Urothelium cell line (cell line): Measurements from ENCODE around the gene PPP2R5E.
"Not testable (repeated sequence)": the region's sequence is repeated elsewhere in the genome, so short reads cannot be mapped to it uniquely, and the experiment has no call there.

Source experiments
- DNase-seq: peaks from one replicate; pipeline ENCODE4 v3.0.0; 2011; ENCODE audit warnings: low spot score, mixed read lengths
- FAIRE-seq: peaks from 2 replicates; lab custom pipeline; 2011; peaks lifted over from hg19 to GRCh38; lab: Jason Lieb, UNC

PPP2R5E gene

GRCh38 chr14:63543000-63543825 lies at the start of gene PPP2R5E:
PPP2R5E (minus strand) TSS chr14:63543377; CDS start chr14:63539685, 3,692 bp downstream.
- DNase-seq (peak; percentile 100), FAIRE-seq (peak; percentile 97)

GRCh38 chr14:63583046-63583445 lies 39.9 kb upstream of the PPP2R5E start:
- DNase-seq, FAIRE-seq: not testable (repeated sequence)

- DNase-seq = no peak
- FAIRE-seq = no peak
Measured at GRCh38 chr14:63581491-63581890, 38.3 kb upstream of the PPP2R5E start.

GRCh38 chr14:63578300-63578699 lies 35.1 kb upstream of the PPP2R5E start:
- no peak for DNase-seq
- FAIRE-seq = no peak

DNA sequence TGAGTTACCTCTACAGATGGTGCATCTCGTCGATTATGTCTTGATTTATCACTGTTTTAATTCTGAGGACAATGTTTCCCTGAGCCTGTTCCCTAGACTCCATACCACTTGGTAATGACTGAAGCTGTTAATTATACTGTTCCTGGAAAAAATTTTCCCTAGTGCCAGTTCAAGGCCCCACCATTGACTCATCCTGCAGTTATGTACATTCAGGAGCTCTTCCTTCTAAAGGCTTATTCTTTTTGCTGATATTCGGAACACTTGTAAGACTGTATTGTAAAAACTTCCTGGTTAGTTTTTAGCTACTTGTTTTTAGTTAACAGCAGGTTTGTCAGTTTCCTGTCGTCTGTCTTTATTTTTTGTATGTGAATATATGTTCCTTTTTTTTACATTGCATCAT lies 30.4 kb upstream of the PPP2R5E start:
- peak; percentile 35 for DNase-seq
- no peak for FAIRE-seq

GRCh38 chr14:63565448-63565847 lies 22.3 kb upstream of the PPP2R5E start:
- no peak for DNase-seq
- no peak for FAIRE-seq

DNA sequence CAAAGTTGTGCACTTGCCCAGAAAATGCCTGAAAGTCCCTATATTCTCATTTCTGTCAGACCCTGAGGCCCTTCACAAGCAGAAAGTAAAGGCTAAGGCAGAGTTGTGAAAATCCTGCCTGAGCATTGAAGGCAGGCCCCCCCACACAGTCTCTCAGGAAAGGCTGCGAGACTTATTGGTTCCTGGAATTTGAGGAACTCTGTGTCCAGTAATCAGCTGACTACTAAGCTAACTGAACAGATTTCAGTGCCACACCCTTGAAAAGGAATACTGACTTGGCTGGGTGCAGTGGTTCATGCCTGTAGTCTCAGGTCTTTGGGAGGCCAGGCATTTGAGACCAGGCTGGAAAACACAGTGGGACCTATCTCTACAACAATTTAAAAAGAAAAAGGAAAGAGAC lies 21.1 kb upstream of the PPP2R5E start:
- DNase-seq = no peak

DNA sequence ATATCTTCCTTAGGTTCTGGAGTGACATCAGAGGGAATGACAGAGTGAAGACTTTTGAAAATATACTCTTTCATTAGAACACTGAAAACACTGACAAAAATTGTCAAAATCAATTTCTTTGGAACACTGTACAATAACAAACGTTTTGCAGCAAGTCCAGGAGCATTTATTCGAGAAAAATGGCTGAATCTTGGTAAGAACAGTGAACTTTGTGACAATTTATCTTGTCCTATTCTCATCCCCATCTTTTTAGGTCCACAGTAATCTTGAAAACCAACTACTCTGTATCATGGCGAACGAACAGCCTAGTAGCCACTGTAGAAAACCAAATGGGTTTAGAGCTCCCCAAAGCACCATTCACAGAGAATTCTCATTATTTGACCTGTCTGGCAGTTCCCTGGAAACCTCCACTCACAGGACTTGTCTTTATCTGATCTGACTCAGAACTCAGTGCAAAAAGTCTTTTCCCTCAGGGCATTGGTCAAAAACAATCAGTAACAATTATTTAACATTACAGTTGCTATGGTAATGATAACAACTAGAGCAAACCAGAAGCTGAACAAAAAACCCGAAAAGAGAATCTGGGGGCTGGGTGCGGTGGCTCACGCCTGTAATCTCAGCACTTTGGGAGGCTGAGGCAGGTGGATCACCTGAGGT lies 20.3 kb upstream of the PPP2R5E start:
- DNase-seq = no peak
- FAIRE-seq = no peak

More for the DNA sequence above, 21.1 kb upstream of the PPP2R5E start:
- peak; percentile 46 for FAIRE-seq

DNA sequence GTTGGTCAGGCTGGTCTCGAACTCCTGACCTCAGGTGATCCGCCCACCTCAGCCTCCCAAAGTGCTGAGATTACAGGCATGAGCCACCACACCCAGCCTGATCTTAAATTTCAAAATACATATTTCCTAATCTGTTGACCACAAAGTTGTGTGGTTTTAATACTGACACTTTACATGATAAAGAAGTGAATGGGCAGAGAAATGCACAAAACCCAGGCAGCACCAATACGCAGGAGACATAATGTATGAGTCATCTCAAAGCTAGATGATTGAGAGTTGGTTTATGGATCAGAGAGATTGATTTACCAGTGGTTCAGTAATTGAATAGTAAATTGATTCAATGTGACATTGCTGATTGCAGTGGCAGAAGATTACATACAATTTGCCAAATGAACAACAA lies 19.2 kb upstream of the PPP2R5E start:
- FAIRE-seq (no peak), DNase-seq (no peak)

DNA sequence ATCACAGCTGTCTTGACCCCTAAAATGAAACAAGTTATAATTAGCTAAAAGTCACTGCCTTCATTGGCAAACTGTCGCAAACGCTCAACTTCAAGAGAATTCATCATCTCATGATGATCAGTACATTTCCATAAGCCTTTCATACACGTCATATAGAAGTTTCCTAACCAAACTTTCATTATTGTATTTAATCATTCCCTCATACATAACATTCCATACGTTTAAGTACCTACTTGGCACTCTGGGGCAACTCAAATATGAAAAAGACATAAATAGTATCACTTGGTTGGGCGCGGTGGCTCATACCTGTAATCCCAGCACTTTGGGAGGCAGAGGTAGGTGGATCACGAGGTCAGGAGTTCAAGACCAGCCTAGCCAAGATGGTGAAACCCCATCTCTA lies 12.4 kb upstream of the PPP2R5E start:
- DNase-seq = no peak
- no peak for FAIRE-seq

DNA sequence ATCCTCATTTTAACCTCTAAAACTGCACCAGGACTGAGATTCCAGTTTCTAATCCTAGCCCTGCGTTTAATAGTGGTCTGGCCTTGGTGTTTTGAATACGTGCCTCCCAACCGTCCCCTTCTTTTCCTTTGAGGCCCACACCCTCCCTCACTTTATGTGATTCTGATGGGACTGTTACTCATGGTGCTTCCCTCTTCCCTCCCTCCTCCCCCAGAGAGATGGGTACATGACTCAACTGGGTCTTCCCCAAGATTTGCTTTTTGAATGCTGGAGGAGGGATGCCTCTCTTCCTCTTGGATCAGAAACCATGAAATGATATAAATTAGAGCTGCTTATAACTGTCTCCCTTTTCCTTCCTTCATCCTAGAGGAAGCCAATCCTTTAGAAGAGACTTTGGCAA lies 8.2 kb upstream of the PPP2R5E start:
- DNase-seq (peak; percentile 54), FAIRE-seq (no peak)

DNA sequence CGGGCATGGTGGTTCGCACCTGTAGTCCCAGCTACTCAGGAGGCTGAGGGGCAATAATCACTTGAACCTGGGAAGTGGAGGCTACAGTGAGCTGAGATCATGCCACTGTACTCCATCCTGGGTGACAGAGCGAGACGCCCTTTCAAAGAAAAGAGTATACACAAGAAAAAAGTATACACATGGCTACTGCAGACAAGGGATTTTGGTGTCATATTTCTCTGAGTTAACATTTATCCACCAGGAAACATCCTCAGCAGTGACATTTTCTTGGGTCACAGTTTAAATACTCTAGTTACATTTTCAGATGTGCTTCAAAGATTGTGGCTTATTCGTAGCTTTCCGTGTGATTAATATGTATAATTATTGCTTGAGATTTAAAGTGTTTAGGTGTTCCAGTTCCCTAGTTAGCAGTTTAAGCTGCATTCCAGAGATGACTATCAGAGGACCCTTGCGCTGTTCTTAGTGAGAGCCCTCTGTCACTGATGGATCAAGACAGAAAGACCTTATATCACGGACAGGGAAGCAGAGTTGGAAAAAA lies 4.7 kb upstream of the PPP2R5E start:
- FAIRE-seq (no peak), DNase-seq (no peak)

DNA sequence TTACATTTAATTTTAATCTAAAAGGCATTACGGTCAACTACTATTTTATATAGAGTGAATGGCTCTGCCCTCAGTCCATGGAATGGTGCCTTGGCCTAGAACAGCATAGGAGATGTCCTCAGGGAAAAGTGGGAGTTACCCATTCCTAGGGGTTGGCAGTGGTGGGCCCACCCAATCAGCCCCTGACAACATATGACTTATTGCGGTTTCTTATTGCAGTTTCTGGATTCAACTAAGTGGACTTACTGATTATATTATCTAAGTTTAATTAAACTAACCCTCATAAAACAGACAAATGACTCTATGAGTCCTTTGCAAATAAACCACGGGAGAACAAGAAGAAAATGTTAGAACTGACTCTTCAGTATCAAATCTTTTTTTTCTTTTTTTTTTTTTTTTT lies 2.3 kb upstream of the PPP2R5E start:
- FAIRE-seq = no peak

GRCh38 chr14:63544591-63545299 lies 1.6 kb upstream of the PPP2R5E start:
- DNase-seq (peak; percentile 49), FAIRE-seq (no peak)

More for the DNA sequence above, 2.3 kb upstream of the PPP2R5E start:
- no peak for DNase-seq

DNA sequence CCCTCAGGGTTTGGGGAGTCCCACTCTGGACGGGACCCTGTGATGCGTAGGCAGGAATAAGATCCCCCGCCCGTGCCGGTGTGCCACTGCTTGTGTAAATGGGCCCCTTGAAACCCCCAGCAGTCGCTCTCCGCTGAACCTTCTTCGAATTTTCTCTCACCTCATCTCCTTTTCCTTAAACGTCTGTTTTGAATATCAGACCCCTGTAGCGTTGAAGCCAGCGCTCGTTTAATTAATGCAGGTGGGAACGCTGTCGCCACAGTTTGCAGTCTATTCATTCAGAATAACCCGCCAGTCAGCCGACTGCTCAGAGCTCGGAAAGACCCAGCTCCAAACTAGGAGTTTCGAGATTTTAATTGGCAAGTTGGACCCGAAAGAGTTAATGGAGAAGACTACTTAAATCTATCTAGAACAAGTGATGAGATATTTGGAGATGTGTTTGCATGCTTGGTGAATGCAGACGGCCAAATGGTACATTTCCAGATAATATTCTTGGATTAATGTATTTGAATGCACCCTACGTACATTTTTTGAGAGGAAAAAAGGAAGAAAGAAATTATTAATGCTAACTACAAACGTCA lies 739 bp upstream of the PPP2R5E start:
- DNase-seq (no peak), FAIRE-seq (no peak)

DNA sequence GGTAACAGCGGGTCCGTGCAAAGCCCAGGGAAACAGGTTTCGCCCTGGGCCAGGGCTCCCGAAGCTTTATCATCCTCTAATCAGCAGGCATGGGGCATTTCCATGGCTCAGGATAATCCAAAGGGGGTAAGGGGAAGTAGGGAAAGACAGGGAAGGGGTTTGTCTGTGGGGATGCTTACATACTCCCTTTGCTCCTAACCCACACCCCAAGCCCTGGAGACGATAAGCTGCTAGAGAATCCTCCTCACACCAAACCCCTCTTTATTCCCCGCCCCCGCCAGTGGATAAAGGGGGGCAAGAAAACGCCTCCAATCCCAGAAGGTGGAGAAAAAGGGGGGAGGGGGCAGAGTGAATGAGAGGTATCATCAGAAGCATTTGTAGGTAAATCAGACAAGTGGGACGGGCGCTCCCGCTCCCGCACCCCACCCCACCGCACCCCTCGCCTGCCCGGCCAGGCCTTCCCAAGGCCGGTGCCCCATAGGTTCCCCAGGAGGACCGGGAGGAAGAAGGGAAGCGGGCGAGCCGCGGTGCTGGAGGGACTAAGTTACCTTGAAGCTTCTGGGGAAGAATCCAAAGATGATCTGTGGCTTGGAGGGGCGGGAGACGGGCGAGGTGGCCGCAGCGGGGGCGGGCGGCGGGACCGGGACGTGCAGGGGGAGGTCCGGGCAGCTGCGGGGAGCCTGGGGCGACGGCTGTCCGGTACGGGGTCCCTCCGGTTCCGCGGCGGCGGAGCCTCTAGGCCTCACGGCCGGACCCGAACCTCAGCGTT lies 762 bp downstream of the PPP2R5E start:
- DNase-seq = peak; percentile 50
- peak; percentile 44 for FAIRE-seq

GRCh38 chr14:63535918-63536317 lies 7.3 kb downstream of the PPP2R5E start:
- peak; percentile 44 for FAIRE-seq

GRCh38 chr14:63533474-63533873 lies 9.7 kb downstream of the PPP2R5E start:
- DNase-seq (no peak), FAIRE-seq (no peak)

More at GRCh38 chr14:63535918-63536317, 7.3 kb downstream of the PPP2R5E start:
- no peak for DNase-seq

- DNase-seq (no peak), FAIRE-seq (peak; percentile 75)
Measured at GRCh38 chr14:63524537-63525155, 18.5 kb downstream of the PPP2R5E start.
